Transverse colon (tissue), 3 donors: Measurements from ENCODE around the gene NDUFS6.

Experiments
- CTCF ChIP-seq, 5 experiments: fragments of 200-600 bp in 3 of 5; fragments of 450-650 bp in 2 of 5; sonication (generic) in 3 of 5; IDR thresholded peaks; 1 replicate in 2 of 5; 2 replicates in 3 of 5; pipeline ENCODE4 v1.5.1; 2016 to 2017; ENCODE audit warnings: antibody characterized with exemption in 5 of 5, inconsistent platforms in 3 of 5, mild to moderate bottlenecking in 2 of 5, moderate library complexity in 1 of 5
- EP300 ChIP-seq: sonication (generic); formaldehyde crosslinking; IDR thresholded peaks from one replicate; pipeline ENCODE4 v1.6.1; 2017; ENCODE audit warnings: antibody characterized with exemption, low read depth
- POLR2A ChIP-seq: fragments of 450-650 bp; IDR thresholded peaks from one replicate; pipeline ENCODE4 v1.6.1; 2016; ENCODE audit warnings: antibody characterized with exemption, mild to moderate bottlenecking, moderate library complexity

GRCh38 chr5:1834721-1835429 lies 33.7 kb downstream of the NDUFS6 start:
- TF ChIP-seq CTCF (IDR thresholded peaks at IDR 0.05) (no peak), POLR2A (no peak), EP300 (no peak)
